ENCODE measurements around the gene ZDHHC8.

The ZDHHC8 gene

DNA sequence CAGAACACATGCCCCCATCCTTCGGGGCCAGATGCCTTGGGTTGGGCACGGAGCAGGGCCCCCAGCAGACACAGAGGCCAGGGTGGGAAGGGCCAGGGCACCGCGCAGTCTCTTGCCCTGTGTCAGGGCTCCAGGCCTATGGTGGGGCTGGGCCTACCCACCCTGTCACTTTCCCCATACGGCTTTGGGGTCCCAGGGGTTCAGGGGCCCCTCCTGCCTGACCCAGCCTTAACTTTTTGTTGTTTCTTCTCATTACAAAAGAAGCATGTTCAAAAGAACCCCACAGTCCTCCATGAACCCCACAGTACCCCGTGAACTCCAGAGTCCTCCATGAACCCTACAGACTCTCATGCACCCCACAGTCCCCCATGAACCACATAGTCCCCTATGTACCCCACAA lies 52.2 kb downstream of the ZDHHC8 start:
- DNase-seq, result no peak

DNA sequence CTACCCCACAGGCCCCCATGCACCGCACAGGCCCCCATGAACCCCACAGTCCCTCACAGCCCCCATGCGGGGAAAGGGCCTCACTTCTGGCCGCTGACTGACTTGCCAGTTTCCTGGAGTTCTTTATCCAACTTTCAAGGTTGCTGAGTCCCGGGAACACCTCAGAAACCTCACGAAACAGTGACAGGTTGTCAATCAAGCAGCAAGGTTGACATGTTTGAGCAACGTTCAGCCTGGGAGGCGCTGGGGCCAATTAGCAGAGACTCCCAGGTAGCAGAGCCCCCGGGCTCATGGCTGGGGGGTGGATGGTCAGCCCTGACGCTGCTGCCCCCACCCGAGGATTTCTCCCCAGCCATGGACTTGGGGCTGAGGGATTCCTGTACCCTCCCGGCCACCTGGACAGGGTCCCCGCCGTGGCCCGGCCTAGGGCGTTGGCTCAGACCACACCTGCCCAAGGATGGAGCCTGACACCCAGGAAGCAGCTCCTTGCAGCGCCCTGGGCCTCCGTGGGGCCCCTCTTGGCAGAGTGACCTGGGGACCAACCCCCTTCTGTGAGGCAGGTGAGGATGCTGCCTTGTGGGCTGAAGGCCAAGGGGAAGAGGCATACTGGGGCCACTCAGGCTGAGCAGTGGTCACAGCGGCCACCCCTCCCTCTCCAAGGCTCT lies 53.0 kb downstream of the ZDHHC8 start:
- no peak for DNase-seq

DNA sequence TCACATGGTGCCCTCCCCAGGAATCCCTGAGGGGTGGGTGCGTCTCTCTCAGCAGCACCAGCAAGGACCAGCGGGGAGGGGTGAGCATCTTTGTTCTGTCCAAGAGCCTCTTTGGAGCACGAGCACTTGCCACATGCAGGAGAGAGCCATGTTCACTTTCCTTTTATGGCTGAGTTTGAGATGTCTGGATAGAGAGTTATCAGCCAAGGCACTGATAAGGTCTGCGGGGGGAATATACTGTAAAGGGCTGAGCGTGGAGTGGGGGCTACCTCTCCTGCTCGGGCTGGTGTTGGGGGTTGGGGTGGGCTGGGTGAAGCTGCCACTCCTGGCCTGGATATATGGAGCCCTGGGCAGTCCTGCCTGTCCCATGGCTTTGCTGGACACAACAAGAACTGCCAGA lies 54.1 kb downstream of the ZDHHC8 start:
- no peak for DNase-seq

DNA sequence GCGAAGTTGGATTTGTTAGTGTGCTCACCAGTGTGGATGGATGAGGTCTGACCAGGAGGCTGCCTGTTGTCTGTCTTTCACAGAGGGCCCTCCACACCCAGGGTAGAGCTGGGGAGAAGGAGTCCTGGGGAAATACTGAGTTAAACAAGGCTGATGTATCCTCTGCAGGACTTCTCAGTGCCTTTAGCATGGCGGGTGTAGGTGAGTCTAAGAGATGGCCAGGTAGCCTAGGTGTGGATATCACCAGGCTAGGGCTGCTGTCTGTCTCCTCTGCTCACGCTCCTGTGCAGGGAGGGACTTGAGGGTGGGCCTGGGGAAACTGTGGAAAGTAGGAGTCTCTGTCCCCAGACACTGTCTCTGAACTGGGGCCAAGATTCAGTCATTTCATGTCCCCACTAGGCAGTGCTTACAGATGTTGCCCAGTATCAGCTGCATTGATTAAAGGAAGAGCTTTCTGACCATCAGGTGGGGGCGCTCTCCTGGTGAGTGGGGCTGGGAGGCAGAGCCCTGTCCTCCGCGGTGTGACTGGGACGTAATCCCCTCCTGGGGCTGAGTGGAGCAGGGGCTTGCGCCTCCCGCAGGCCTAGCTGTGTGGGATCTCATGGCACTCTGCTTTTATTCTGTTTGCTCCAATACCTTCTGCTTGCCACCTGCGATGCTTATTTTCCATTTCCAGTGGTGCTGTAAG lies 54.7 kb downstream of the ZDHHC8 start:
- DNase-seq, result peak; percentile 11

DNA sequence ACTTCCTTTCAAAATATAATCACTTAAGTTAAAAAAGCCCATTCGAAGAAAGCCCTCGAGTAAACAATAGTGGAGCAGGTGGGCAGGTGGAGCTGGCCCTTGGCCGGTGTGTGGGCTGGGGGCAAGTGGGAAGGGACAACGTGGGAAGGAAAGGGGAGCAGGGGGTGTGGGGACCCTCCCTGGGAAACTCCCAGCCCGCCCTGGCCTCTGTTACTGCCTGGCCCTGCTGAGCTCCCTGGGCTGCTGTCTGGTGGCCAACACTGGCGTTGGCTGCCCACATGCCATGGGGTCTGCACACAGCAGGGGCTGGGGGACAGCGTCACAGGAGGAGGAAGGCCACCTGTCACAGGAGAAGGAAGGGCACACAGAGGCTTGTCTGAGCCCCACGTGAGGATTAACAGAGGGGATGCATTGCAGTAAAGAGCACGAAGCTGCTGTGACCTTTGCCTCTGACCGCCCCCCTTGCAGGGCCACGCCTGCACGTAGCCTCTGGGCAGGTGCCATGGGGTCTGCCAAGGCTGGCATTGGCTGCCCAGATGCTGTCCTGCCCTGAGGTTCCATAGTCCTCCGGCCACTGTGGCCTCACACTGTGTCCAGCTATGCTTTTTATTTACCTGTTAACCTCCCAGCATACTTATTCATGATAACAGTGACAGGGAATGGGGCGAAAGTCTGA lies 55.4 kb downstream of the ZDHHC8 start:
- no peak for DNase-seq

DNA sequence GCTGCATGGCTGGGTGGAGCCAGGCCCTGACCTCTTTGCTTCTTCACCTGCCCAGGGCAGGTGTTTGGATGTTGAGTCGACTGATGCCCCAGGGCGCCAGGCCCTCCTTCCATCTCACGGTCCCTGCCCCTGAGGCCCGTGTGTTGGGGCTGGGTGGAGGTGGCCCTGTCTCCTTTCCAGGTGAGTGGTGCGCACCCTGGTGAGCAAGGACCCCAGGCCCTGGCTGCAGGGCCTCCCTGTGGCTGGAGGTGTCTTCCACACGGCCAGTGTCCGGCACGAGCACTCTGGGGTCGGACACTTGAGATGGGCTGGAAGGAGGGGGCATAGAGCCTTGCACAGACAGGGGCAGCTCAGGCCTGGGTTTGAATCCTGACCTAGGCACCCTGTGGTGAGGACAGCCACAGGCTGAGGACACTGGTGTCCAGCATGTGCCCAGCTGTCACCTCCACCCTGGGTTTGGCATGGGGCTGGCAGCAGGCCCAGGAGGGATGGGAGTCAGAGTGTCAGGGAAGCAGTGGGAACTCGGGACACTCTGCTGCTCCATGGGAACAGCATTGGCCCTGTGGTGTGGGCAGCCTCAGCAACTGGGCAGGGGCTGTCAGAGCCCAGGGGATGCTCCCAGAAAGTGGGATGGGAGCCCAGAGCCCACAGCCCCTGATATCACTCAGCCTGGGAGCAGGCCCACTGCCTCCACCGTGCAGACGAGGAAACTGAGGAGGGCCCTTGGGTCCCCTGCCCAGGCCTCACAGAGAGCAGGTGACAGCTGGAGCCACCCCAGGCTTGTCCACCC lies 56.4 kb downstream of the ZDHHC8 start:
- DNase-seq, result no peak

DNA sequence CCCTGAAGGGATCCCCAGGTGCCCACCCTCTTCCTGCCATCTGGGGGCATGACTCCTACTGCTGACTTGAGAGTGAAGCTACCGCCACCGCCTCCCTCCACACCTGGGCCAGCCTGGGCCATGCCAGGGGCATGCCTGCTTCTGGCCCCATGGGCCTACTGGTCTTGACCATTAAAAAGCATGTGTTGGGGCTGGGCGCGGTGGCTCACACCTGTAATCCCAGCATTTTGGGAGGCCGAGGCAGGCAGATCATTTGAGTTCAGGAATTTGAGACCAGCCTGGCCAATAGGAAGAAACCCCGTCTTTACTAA lies 56.9 kb downstream of the ZDHHC8 start:
- DNase-seq, result no peak

DNA sequence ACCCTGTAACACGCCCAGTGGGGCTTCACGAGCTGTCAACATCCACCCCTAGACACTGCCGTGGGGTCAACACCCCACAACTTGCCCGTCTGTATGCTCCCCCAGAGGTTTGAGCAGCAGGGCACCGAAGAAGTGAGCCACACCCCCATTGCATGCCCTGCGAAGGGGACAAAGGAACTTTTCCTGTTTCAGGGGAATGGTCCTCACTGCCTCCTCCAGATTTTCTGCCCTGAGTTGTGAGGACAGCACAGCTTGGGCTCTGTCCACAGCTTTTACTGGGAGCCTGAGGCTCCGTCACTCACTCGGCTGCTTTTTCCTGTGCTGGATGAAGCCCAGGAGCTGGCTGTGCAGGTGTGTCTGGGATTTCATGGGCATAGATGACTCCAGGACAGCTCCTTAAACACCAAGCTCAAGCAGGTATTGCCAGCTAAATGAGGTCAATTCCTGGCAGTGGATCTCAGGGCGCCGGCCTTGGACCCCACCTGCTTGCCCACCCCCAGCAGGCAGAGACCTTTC lies 59.5 kb downstream of the ZDHHC8 start:
- no peak for DNase-seq

DNA sequence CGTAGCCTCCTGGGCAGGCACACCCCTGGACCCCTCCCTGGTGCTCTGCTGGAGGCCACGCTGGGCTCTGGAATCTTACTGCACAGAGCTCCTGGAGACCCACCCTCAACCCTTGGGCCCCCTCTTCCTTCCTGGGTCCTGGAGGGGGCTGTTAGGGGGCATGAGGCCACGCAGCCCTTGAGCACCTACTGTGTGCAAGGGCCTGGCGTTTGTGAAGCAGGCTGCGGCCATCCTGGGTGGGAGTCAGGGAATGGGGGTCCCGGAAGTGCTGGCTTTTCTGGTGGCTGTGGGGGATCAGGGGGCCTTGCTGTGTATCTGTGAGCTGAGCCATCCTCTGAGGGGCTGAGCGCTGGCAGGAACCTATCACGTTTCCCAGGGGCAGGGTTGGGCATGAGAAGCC lies 60.2 kb downstream of the ZDHHC8 start:
- DNase-seq, result no peak

DNA sequence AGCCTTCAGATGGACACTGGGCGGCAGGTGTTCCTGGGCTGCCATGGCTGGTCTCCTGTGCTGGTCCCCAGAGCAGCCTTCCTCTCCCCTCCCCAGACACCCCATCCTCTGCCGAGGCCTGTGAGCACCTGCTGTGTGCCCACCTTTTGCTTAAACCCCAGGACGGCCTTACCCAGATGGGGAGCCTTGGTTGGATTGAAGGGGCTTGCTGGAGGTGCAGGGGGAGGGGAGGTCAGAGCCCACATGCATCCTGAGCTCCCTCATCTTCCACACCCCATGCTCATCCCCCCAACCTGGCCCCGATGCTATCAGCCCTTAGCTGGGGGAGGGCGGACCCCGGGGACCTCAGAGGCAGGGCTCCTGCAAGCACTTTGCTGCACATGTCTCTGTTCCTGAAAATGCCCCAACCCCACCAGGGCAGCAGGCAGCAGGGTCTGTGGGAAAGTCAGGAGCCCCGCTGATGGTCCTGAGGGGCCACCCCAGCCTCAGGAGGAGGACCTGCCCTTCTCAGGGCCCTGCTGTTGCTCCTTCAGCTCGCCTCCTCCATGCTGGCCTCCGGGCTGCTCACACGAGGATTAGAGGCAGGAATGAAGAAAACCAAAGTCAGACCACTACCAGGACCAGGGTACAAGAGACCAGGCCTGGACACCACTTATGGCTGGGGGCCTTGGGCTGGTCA lies 60.8 kb downstream of the ZDHHC8 start:
- DNase-seq, result no peak

DNA sequence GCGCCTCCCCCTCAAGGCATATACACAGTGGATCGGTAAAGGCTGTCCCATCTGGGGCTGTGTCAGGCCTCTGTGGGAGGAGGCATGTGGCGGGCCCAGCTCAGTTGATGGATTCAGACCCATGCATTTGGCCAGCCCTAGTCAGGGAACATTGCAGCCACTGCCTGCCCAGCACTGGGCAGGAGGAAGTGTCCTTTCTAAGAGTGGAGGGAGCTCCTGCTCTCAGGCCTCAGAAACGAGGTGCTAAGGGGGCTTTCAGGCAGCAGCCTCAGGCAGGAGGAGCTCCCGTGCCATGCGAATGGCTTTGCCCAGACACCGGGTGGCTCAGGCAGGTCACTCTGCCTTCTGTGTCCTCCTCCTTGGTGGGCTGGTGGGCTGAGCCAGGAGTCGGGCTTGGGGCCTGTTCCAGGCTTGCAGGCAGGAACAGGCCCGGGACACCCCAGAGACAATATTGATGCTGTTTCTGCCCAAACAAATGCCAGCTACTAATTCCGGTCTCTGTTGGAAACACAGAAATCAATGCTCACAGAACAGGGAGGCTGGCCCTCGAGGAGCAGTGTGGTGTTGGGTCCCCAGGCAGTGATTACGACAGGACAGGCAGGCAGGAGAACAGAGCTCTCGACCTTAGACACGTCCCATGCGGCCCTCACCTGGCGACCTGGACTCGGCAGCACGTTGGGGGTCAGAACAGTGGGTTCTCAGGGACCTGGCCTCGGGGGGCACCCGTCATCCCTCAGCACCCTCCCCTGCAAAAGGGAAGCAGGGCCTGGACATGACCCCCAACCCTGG lies 61.6 kb downstream of the ZDHHC8 start:
- no peak for DNase-seq

DNA sequence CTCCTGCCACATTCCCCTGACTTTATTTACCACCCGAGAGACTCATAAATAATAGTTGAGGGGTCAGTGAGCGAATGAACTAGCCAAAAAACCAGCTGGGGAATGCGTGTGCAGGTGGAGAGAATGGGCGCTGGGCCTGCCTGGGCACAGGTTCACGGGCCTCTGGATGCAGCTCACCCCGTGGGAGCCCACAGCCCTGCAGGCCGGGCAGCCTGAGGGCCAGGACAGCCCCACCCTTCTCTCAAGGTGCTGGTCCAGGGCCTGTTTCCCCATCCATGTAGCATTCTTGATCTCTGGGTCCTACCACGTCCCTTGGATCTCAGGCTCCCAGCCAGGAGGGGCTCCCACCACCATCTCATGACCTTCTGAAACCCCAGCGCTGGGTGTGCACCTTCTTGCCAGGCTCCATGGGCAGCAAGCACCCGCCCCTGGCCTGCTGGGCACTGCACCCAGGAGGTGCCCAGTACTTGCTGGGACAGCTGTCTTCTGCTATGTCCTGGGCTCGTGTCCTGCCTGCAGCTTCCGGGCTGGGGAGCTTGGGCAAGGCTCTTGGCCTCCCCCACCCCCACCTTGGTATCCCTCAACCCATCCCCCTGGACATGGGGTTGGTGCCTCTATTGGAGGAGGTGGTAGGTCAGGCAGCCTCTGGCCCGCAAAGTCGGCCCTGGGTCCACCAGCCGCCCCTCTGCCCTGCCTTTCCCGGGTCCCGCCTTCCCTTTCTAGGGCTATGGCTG lies 62.3 kb downstream of the ZDHHC8 start:
- DNase-seq, result no peak

DNA sequence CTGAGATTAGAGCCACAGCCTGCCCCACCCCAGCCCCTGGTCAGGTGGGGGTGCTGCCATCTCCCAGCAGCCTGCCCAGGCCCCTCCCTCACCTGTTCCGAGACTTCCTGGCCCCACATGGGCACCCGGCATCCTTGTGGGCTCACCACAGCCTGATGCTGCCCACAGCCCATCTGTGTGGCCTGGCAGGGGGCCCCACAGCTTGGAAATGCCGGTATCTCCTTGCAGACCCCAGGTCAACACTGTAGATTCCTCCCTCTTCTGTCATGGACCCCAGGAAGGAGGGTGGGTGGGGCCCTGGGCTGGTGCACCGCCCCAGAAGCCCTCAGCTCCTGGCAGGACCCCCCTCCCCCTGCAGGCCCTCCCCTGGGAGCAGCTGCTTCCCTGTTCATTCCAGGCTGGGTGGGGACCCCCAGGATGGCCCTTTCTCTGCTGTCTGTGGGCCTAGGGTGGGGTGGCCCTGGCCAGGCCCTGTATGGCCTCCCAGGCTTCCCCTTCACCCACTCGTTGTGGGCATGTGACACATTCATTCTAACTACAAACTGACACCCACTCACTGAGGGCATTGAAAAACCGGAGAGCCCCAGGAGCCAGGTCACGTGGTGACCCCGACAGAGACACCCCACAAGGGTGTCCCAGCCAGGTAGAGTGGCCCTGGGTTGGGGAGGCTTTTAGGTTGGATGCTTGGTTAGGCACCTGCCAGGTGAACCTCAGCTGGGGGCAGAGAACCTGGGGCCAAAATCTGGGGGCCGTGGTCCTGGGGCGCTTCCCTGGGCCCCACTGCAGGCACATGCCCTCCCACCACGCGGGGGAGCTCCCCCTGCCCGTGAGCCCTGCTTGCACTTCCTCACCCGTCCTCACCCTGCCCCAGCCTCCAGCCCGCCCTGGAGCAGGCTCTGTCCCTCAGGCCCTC lies 63.3 kb downstream of the ZDHHC8 start:
- peak; percentile 21 for DNase-seq

DNA sequence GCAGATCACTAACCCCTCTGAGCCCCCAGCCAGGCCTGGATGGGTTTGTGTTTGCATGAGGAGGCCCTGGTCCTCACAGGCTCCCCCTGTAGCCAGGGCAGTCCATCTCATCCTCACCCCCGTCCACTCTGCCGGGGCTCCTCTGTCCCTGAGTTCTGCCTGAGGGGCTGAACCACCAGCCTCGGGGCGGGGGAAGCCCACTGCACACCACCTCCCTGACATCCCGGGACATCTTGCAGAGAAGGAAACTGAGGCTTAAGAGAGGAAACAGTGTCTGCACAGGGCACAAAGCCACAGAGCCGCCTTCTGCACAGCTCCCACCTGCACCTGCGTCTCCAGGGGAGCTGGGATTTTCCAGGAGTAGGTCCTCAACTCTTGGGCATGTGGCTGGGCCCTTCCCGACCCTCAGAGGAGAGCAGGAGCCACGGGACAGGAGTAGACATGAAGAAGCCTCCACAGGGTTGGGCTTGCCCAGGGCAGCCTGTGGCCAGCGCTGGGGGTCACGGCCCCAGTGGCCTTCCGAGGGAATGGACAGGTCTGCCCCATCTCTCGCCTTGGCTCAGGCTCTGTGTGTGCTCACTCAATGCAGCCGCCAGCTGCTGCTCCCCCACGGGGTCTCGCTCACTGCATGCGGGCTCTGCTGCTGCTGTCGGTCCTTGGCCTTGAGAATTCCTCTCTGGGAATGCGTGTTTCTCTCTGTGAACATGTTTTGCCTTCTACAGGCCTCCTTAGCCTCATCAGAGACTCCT lies 64.7 kb downstream of the ZDHHC8 start:
- no peak for DNase-seq
